Adrenal gland (tissue), 12 donors: ENCODE data around the gene P2RY2. TPM values are rescaled to one million over a fixed set of nuclear protein-coding genes. Genes with fewer than 3 reads are reported as not detected.

Experiments
- DNase-seq, 7 donors: peaks; one replicate each; pipeline ENCODE4 v3.0.0-alpha.2; 2019 to 2020
- H3K27ac ChIP-seq, 5 donors: fragments of 200-600 bp; sonication (generic) in 4 of 5; 1 replicate in 3 of 5; 2 replicates in 2 of 5; pipeline versions ENCODE4 v1.5.1 to v1.8.0; 2016 to 2020; ENCODE audit warnings: mild to moderate bottlenecking in 1 of 5
- H3K27me3 ChIP-seq: fragments of 200-600 bp; 2 replicates; pipeline ENCODE4 v1.8.0; 2021
- H3K36me3 ChIP-seq, 2 donors: fragments of 200-600 bp; replicated peaks in 1 of 2; 1 replicate in 1 of 2; 2 replicates in 1 of 2; pipeline versions ENCODE4 v1.5.1 to v1.8.0; 2018 to 2022
- H3K4me1 ChIP-seq, 2 donors: fragments of 200-600 bp; replicated peaks in 1 of 2; 1 replicate in 1 of 2; 2 replicates in 1 of 2; pipeline versions ENCODE4 v1.5.1 to v1.8.0; 2018 to 2021
- H3K4me3 ChIP-seq, 4 donors: fragments of 200-600 bp; sonication (generic) in 3 of 4; one replicate each; pipeline ENCODE4 v1.5.1; 2016 to 2018
- H3K9me3 ChIP-seq, 3 donors: fragments of 200-600 bp; sonication (generic) in 1 of 3; replicated peaks in 1 of 3; 1 replicate in 2 of 3; 2 replicates in 1 of 3; pipeline versions ENCODE4 v1.5.1 to v1.8.0; 2016 to 2021
- CTCF ChIP-seq, 6 experiments: fragments of 450-650 bp in 4 of 6; fragments of 200-600 bp in 2 of 6; sonication (generic) in 1 of 6; IDR thresholded peaks; 1 replicate in 5 of 6; 2 replicates in 1 of 6; pipeline versions ENCODE4 v1.5.1 to v1.8.0; 2016 to 2021; ENCODE audit warnings: antibody characterized with exemption in 6 of 6, mild to moderate bottlenecking in 2 of 6, moderate library complexity in 1 of 6
- POLR2A ChIP-seq, 2 donors: fragments of 450-650 bp; IDR thresholded peaks; one replicate each; pipeline ENCODE4 v1.6.1; 2017; ENCODE audit warnings: antibody characterized with exemption in 2 of 2, mild to moderate bottlenecking in 2 of 2, moderate library complexity in 1 of 2
- WGBS, 4 donors: extraction: QIAGEN DNeasy Blood & Tissue Kit in 2 of 4; methylation state at CpG; one replicate each; pipeline versions ENCODE4 v1.1.5 to v1.1.7; 2013 to 2017; 5-methylcytosine and 5-hydroxymethylcytosine counted together
- intact Hi-C, 2 donors: fragments of 100-400 bp; cut with DNase I; formaldehyde crosslinking; loops; one replicate each; pipeline versions ENCODE4 v1.14.1 to v1.15.0; 2022 to 2023
- polyA plus RNA-seq, 3 donors: library from polyadenylated mRNA; stranded (reverse); fragments of 200-250 nt in 2 of 3; fragments of 350-450 nt in 1 of 3; fragmentation: Illumina TruSeq in 1 of 3; extraction: RNeasy Lipid Tissue Mini Kit (QIAGEN cat#74804) in 1 of 3; gene quantifications; one replicate each; pipeline ENCODE4 v1.2.3, GENCODE V29; 2013 to 2014
- total RNA-seq, 9 donors: library from RNA; depleted of rRNA in 4 of 9; stranded (reverse); fragments of >200 nt in 4 of 9; fragments of 120-200 nt in 1 of 9; fragmentation: NEBNext Ultra II Directional in 1 of 9; extraction: Animal tissue kit (Norgen Biotek cat#: 25700) in 1 of 9; gene quantifications; one replicate each; pipeline versions ENCODE4 v1.1.0 to v1.2.4, GENCODE V29; 2013 to 2023
- donor health status: healthy with polysubstance abuse.
- donor health status: Bipolar disorder and iron deficiency.
- donor health status: DM: yes; HTN: yes; CAD: no.
- donor health status: DM: no; HTN: no; CAD: no.
- donor health status: DM: no; HTN: no; CAD: no.
- donor health status: DM: yes; HTN: yes; CAD: no.

P2RY2 gene
- total and polyA plus RNA-seq, 12 donors = 1.3 to 51.6 (median 7.6) TPM

DNA sequence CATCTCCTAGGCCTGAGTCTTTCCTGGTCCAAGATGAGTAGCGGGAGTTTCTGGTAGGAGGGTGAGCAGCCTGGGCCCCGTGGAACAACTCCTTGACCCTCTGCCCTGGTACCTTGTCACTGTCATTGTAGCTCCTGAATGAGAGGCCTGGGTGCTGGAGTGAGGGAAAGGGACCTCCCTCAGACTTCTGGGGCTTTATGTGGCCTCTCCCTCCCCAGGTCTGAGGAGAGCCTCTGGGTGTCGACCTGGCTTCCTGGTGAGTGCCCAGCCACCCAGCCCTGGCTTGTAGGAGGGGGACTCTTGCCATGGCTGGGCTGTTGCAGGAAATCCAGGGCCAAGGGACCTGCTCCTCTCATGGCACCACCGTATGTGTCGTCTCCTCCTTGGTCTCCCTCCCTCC, 3.9 kb downstream of the P2RY2 start:
- 86 to 94% (median 89%) methylated on average over 3 to 5 of the region's 5 CpGs for WGBS, 4 donors
- H3K4me3 ChIP-seq = no peak overlapping the region
- H3K36me3 ChIP-seq = no peaks in the 10 kb centered on the region
- no peak for DNase-seq
- H3K9me3 ChIP-seq = no peaks in the 10 kb centered on the region
- intact Hi-C loops = no loop called here
- H3K27ac ChIP-seq = no peak overlapping the region
- no peaks in the 10 kb centered on the region for H3K27me3 ChIP-seq
- no peak for TF ChIP-seq POLR2A (IDR thresholded peaks at IDR 0.05)
- no peak for TF ChIP-seq CTCF (IDR thresholded peaks at IDR 0.05)
- peaks cover 10 to 20% of the 10 kb centered on the region in 2 donors for H3K4me1 ChIP-seq

DNA sequence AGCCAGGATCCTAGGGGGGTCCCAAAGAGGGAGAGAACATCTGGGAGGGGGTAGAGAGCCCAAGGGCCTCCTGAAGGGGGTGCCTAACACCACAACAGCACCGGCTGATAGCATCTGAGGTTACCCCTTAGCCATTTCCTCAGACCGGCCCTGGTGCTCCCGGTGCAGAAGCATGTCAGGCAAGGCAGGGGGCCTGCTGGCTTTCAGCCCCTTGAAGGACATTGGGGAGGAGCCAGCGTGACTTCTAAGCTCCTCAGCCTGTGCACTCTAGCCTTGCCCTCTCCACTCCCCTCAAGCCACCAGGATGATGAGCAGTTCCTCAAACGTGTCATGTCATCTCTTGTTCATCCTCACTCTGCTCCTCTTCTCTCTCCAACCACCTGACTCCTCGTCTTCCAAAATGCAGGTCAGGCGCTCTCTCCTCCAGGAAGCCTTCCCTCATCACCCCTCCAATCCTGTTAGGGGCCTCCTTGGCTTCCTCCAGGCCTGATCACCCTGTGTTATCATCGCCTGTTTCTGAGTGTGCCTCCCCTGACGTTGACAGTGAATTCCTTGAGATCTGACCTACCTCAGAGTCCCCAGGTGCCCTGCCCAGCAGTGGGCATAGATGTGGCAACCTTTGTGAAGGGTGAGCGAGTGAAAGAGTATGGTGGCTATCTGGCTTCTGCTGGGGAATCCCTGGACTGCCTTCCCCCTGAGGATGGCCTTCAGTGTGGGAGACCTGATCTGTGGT, 6.1 kb downstream of the P2RY2 start:
- 80 to 88% (median 86%) methylated on average over 7 to 10 of the region's 10 CpGs for WGBS, 4 donors
- intact Hi-C loops = no loop called here

GRCh38 chr11:73225001-73225686, 7.1 kb downstream of the P2RY2 start:
- no peaks in the 10 kb centered on the region for H3K9me3 ChIP-seq
- H3K4me1 ChIP-seq = no peaks in the 10 kb centered on the region
- no peak overlapping the region for H3K27ac ChIP-seq
- WGBS, 4 donors = 62 to 68% (median 65%) methylated on average over 3 of the region's 3 CpGs
- no peak for DNase-seq
- H3K36me3 ChIP-seq = no peaks in the 10 kb centered on the region
- TF ChIP-seq CTCF (IDR thresholded peaks at IDR 0.05) = no peak
- no peak for TF ChIP-seq POLR2A (IDR thresholded peaks at IDR 0.05)
- intact Hi-C loops = no loop called here
- no peak overlapping the region for H3K4me3 ChIP-seq
- H3K27me3 ChIP-seq = no peaks in the 10 kb centered on the region

More for the DNA sequence above, 6.1 kb downstream of the P2RY2 start:
- DNase-seq = no peak
- Histone ChIP-seq H3K4me1 (no peaks in the 10 kb centered on the region), H3K27me3 (no peaks in the 10 kb centered on the region), H3K9me3 (no peaks in the 10 kb centered on the region), H3K27ac (no peak overlapping the region), H3K36me3 (no peaks in the 10 kb centered on the region), H3K4me3 (no peak overlapping the region)
- TF ChIP-seq CTCF (IDR thresholded peaks at IDR 0.05) (no peak), POLR2A (IDR thresholded peaks at IDR 0.05) (no peak)

GRCh38 chr11:73225851-73226250, 7.8 kb downstream of the P2RY2 start:
- H3K4me3 ChIP-seq = no peak overlapping the region
- no peaks in the 10 kb centered on the region for H3K36me3 ChIP-seq
- no peaks in the 10 kb centered on the region for H3K9me3 ChIP-seq
- no peaks in the 10 kb centered on the region for H3K27me3 ChIP-seq
- intact Hi-C loops = no loop called here
- WGBS, 4 donors = 94 to 96% (median 95%) methylated on average over 7 of the region's 7 CpGs
- TF ChIP-seq POLR2A (IDR thresholded peaks at IDR 0.05) = no peak
- TF ChIP-seq CTCF (IDR thresholded peaks at IDR 0.05) = no peak
- no peaks in the 10 kb centered on the region for H3K4me1 ChIP-seq
- no peak overlapping the region for H3K27ac ChIP-seq
- DNase-seq = no peak
